GM23338 (cell line): ENCODE measurements around the gene RNF223. TPM values are rescaled to one million over a fixed set of nuclear protein-coding genes. Genes with fewer than 3 reads are reported as not detected.

Experiments used
- ATAC-seq: fragments of 200-7000 bp; cut with Tn5 transposase; 3 replicates; pipeline ENCODE4 v1.9.1; 2020
- DNase-seq: peaks from one replicate; pipeline ENCODE4 v3.0.0-alpha.2; 2015; ENCODE audit warnings: low spot score
- H2AFZ ChIP-seq: fragments of 200-600 bp; sonication (generic); 2 replicates; pipeline ENCODE4 v1.8.0; 2016; ENCODE audit warnings: antibody characterized with exemption, mild to moderate bottlenecking, moderate library complexity
- H3F3A ChIP-seq: fragments of 200-600 bp; sonication (generic); replicated peaks from 2 replicates; pipeline ENCODE4 v1.8.0; 2017; ENCODE audit warnings: antibody characterized with exemption, mixed run types, low read depth
- H3K27ac ChIP-seq: fragments of 200-600 bp; sonication (generic); 2 replicates; pipeline ENCODE4 v1.6.1; 2016; ENCODE audit warnings: low read depth
- H3K27me3 ChIP-seq: fragments of 200-600 bp; sonication (generic); 2 replicates; pipeline ENCODE4 v1.8.0; 2016; ENCODE audit warnings: mild to moderate bottlenecking, mixed run types, moderate library complexity; ENCODE audit not compliant: insufficient read depth
- H3K36me3 ChIP-seq: fragments of 200-600 bp; sonication (generic); 2 replicates; pipeline ENCODE4 v1.8.0; 2016; ENCODE audit warnings: mild to moderate bottlenecking; ENCODE audit not compliant: insufficient read depth
- H3K4me1 ChIP-seq: fragments of 200-600 bp; sonication (generic); 2 replicates; pipeline ENCODE4 v1.8.0; 2016; ENCODE audit warnings: mild to moderate bottlenecking, moderate library complexity; ENCODE audit not compliant: insufficient read depth
- H3K4me2 ChIP-seq: fragments of 200-600 bp; sonication (generic); 2 replicates; pipeline ENCODE4 v1.7.1; 2017; ENCODE audit warnings: mixed run types
- H3K4me3 ChIP-seq: fragments of 200-600 bp; sonication (generic); 2 replicates; pipeline ENCODE4 v1.6.1; 2016; ENCODE audit warnings: mixed run types
- H3K79me2 ChIP-seq: fragments of 200-600 bp; sonication (generic); replicated peaks from 2 replicates; pipeline ENCODE4 v1.8.0; 2017; ENCODE audit warnings: mild to moderate bottlenecking; ENCODE audit not compliant: insufficient read depth
- H3K9me2 ChIP-seq: fragments of 200-600 bp; sonication (generic); 2 replicates; pipeline ENCODE4 v1.8.0; 2017; ENCODE audit not compliant: insufficient read depth
- H4K20me1 ChIP-seq: fragments of 200-600 bp; sonication (generic); replicated peaks from 2 replicates; pipeline ENCODE4 v1.8.0; 2017; ENCODE audit warnings: mild to moderate bottlenecking; ENCODE audit not compliant: insufficient read depth
- H3K27ac Mint-ChIP-seq: 2 replicates; pipeline ENCODE4 v1.8.0; 2020; ENCODE audit warnings: inconsistent platforms, mild to moderate bottlenecking, moderate library complexity, mixed read lengths
- H3K27me3 Mint-ChIP-seq: 3 replicates; pipeline ENCODE4 v1.8.0; 2022; ENCODE audit warnings: low read depth, mild to moderate bottlenecking, moderate library complexity, mixed read lengths, inconsistent platforms; ENCODE audit not compliant: insufficient read depth, poor library complexity
- H3K36me3 Mint-ChIP-seq: 3 replicates; pipeline ENCODE4 v1.8.0; 2021; ENCODE audit warnings: low read depth, mild to moderate bottlenecking, inconsistent platforms, moderate library complexity, mixed read lengths
- H3K4me1 Mint-ChIP-seq: 3 replicates; pipeline ENCODE4 v1.8.0; 2020; ENCODE audit warnings: mild to moderate bottlenecking, inconsistent platforms, mixed read lengths
- H3K4me3 Mint-ChIP-seq: 3 replicates; pipeline ENCODE4 v1.8.0; 2021; ENCODE audit warnings: moderate library complexity, mild to moderate bottlenecking, inconsistent platforms, mixed read lengths
- H3K9me3 Mint-ChIP-seq: 3 replicates; pipeline ENCODE4 v1.8.0; 2020; ENCODE audit warnings: moderate library complexity, mild to moderate bottlenecking, inconsistent platforms, mixed read lengths
- CREB1 ChIP-seq: fragments of 250-450 bp; sonication (Bioruptor Pico); IDR thresholded peaks from 2 replicates; pipeline ENCODE4 v1.5.0; 2020; ENCODE audit warnings: low read depth, mild to moderate bottlenecking, moderate library complexity
- EZH2 ChIP-seq: fragments of 200-600 bp; sonication (generic); IDR thresholded peaks from one replicate; pipeline ENCODE4 v1.8.0; 2017; ENCODE audit warnings: antibody characterized with exemption, mild to moderate bottlenecking, low read depth; ENCODE audit not compliant: unreplicated experiment
- EZH2phosphoT487 ChIP-seq: fragments of 200-600 bp; sonication (generic); IDR thresholded peaks from one replicate; pipeline ENCODE4 v1.8.1; 2018; ENCODE audit warnings: antibody characterized with exemption; ENCODE audit not compliant: unreplicated experiment
- JUNB ChIP-seq: IDR thresholded peaks from one replicate; pipeline ENCODE4 v1.6.1; 2016; ENCODE audit warnings: antibody characterized with exemption; ENCODE audit not compliant: unreplicated experiment
- NANOG ChIP-seq: IDR thresholded peaks from 2 replicates; pipeline ENCODE4 v1.6.1; 2016; ENCODE audit warnings: antibody characterized with exemption, borderline replicate concordance
- POLR2AphosphoS5 ChIP-seq: IDR thresholded peaks from 2 replicates; pipeline ENCODE4 v1.6.1; 2016; ENCODE audit warnings: antibody characterized with exemption, low read depth
- STAT1 ChIP-seq: IDR thresholded peaks from one replicate; pipeline ENCODE4 v1.6.1; 2016; ENCODE audit warnings: antibody characterized with exemption; ENCODE audit not compliant: unreplicated experiment
- ZNF114 ChIP-seq: fragments of 250-450 bp; sonication (Bioruptor Pico); IDR thresholded peaks from 2 replicates; pipeline ENCODE4 v1.5.0; 2020; ENCODE audit warnings: mild to moderate bottlenecking, moderate library complexity
- ZNF331 ChIP-seq: fragments of 250-450 bp; sonication (Bioruptor Pico); IDR thresholded peaks from 2 replicates; pipeline ENCODE4 v1.5.0; 2020; ENCODE audit warnings: low read depth, mild to moderate bottlenecking, moderate library complexity
- polyA plus RNA-seq: library from polyadenylated mRNA; unstranded; fragments of >200 nt; fragmentation: Nextera tagmentation; extraction: Ambion mirVana; gene quantifications from 2 replicates; pipeline ENCODE4 v1.2.1, GENCODE V29; 2016
- total RNA-seq: library from RNA; depleted of rRNA; stranded (reverse); fragments of >200 nt; shearing (Covaris generic); gene quantifications from 2 replicates; pipeline ENCODE4 v1.2.3, GENCODE V29; 2014
- TF ChIP-seq, protein P1 (sequence below), 2 experiments: fragments of 200-600 bp in 1 of 2; sonication (generic) in 1 of 2; conservative IDR thresholded peaks; 2 replicates each; pipeline versions ENCODE4 v1.5.1 to v1.6.1; 2016 to 2017; ENCODE audit warnings: antibody characterized with exemption in 2 of 2, low read depth in 2 of 2, mild to moderate bottlenecking in 2 of 2, moderate library complexity in 1 of 2
- TF ChIP-seq, protein P2 (sequence below): IDR thresholded peaks from 2 replicates; pipeline ENCODE4 v1.6.1; 2016; ENCODE audit warnings: antibody characterized with exemption

Gene RNF223
- total and polyA plus RNA-seq, 2 experiments from 2014 or later = not detected

DNA sequence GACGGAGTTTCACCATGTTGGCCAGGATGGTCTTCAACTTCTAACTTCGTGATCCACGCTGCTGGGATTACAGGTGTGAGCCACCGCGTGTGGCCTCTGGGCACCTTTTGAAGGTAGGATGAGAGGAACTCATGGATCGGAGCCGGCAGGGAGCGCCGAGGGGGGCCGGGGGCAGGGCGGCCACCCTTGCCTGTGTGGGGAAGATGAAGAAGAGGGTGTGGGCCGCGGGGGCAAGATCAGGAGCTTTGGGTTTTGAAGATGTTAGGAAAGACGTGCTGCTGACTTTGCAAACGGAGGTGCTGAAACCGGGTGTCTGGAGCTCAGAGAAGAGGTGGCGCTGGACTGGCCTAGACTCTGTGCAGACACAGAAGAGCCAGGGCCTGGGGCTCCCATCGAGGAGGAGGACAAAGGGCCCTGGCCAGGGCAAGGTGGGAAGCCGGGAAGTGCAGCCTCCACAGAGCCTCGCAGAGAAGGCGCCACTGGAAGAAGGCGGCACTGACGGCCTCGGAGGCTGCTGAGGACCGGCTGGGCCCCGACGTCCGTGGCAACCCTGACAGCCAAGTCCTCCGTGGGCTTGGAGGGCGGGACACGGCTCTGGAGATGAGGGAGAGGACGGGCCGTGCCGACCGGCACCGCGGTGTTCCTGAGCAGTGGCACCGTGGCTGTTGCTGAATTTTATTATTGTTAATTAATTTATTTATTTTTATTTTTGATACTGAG is 13.7 kb downstream of the RNF223 start:
- Mint-ChIP-seq H3K27me3 (peaks cover 54% of the 10 kb centered on the region), H3K9me3 (no peaks in the 10 kb centered on the region), H3K4me3 (peak overlapping the region; percentile 53), H3K27ac (no peak overlapping the region), H3K4me1 (peaks cover 3% of the 10 kb centered on the region; the same call in 2 of the 3 replicates), H3K36me3 (no peaks in the 10 kb centered on the region)
- Histone ChIP-seq H3K4me1 (peaks cover 5% of the 10 kb centered on the region; the same call in 1 of the 2 replicates), H3K4me3 (peak overlapping the region; percentile 68), H2AFZ (peak overlapping the region; percentile 72; the same call in 1 of the 2 replicates), H4K20me1 (no peaks in the 10 kb centered on the region; the same call in 1 of the 2 replicates), H3K27me3 (peaks cover 52% of the 10 kb centered on the region), H3K79me2 (no peaks in the 10 kb centered on the region), H3F3A (0 out of 2 replicates have a peak, but pooled peaks cover 5% of the 10 kb centered on the region), H3K9me2 (no peaks in the 10 kb centered on the region), H3K27ac (no peak overlapping the region), H3K36me3 (no peaks in the 10 kb centered on the region), H3K4me2 (peak overlapping the region; percentile 88)
- ATAC-seq (no peak), DNase-seq (no peak)
- TF ChIP-seq STAT1 (no peak), ZNF331 (no peak), CREB1 (CRISPR knock-in tag) (no peak), ZNF114 (no peak), POLR2AphosphoS5 (no peak)

GRCh38 chr1:1059494-1060280 is 14.4 kb downstream of the RNF223 start:
- no peaks in the 10 kb centered on the region for H3K36me3 Mint-ChIP-seq
- Histone ChIP-seq H3K4me2 (peak overlapping the region; percentile 88), H3K36me3 (no peaks in the 10 kb centered on the region), H2AFZ (peak overlapping the region; percentile 72; the same call in 1 of the 2 replicates), H3K27me3 (peaks cover 52% of the 10 kb centered on the region), H3K4me3 (peak overlapping the region; percentile 68), H3K9me2 (no peaks in the 10 kb centered on the region), H4K20me1 (no peaks in the 10 kb centered on the region; the same call in 1 of the 2 replicates), H3K4me1 (peaks cover 5% of the 10 kb centered on the region; the same call in 1 of the 2 replicates), H3F3A (0 out of 2 replicates have a peak, but pooled peaks cover 5% of the 10 kb centered on the region), H3K27ac (no peak overlapping the region), H3K79me2 (no peaks in the 10 kb centered on the region)
- no peaks in the 10 kb centered on the region for H3K9me3 Mint-ChIP-seq
- H3K27me3 Mint-ChIP-seq = peaks cover 54% of the 10 kb centered on the region
- H3K27ac Mint-ChIP-seq = no peak overlapping the region
- peak; percentile 62 for ATAC-seq
- peak overlapping the region; percentile 53; the same call in 2 of the 3 replicates for H3K4me3 Mint-ChIP-seq
- peak; percentile 91 for DNase-seq
- H3K4me1 Mint-ChIP-seq = peaks cover 3% of the 10 kb centered on the region; the same call in 2 of the 3 replicates
- TF ChIP-seq STAT1 = no peak
- TF ChIP-seq, protein P1, sequence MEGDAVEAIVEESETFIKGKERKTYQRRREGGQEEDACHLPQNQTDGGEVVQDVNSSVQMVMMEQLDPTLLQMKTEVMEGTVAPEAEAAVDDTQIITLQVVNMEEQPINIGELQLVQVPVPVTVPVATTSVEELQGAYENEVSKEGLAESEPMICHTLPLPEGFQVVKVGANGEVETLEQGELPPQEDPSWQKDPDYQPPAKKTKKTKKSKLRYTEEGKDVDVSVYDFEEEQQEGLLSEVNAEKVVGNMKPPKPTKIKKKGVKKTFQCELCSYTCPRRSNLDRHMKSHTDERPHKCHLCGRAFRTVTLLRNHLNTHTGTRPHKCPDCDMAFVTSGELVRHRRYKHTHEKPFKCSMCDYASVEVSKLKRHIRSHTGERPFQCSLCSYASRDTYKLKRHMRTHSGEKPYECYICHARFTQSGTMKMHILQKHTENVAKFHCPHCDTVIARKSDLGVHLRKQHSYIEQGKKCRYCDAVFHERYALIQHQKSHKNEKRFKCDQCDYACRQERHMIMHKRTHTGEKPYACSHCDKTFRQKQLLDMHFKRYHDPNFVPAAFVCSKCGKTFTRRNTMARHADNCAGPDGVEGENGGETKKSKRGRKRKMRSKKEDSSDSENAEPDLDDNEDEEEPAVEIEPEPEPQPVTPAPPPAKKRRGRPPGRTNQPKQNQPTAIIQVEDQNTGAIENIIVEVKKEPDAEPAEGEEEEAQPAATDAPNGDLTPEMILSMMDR (conservative IDR thresholded peaks at IDR 0.05; ENCODE audit: low read depth in 2 of 2) = no peak
- no peak for TF ChIP-seq ZNF114
- TF ChIP-seq POLR2AphosphoS5 = no peak
- TF ChIP-seq NANOG = no peak
- TF ChIP-seq ZNF331 = no peak
- no peak for TF ChIP-seq EZH2phosphoT487
- no peak for TF ChIP-seq EZH2
- TF ChIP-seq, protein P2, sequence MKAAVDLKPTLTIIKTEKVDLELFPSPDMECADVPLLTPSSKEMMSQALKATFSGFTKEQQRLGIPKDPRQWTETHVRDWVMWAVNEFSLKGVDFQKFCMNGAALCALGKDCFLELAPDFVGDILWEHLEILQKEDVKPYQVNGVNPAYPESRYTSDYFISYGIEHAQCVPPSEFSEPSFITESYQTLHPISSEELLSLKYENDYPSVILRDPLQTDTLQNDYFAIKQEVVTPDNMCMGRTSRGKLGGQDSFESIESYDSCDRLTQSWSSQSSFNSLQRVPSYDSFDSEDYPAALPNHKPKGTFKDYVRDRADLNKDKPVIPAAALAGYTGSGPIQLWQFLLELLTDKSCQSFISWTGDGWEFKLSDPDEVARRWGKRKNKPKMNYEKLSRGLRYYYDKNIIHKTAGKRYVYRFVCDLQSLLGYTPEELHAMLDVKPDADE = no peak
- no peak for TF ChIP-seq JUNB
